ENCODE data around the gene PRKG1. TPM values are rescaled to one million over a fixed set of nuclear protein-coding genes. Genes with fewer than 3 reads are reported as not detected.
"Not testable (repeated sequence)": the region's sequence is repeated elsewhere in the genome, so short reads cannot be mapped to it uniquely, and the experiment has no call there.

Gene PRKG1
- polyA plus RNA-seq, 4 donors: 0.45 to 7.4 (median 1.3) TPM

DNA sequence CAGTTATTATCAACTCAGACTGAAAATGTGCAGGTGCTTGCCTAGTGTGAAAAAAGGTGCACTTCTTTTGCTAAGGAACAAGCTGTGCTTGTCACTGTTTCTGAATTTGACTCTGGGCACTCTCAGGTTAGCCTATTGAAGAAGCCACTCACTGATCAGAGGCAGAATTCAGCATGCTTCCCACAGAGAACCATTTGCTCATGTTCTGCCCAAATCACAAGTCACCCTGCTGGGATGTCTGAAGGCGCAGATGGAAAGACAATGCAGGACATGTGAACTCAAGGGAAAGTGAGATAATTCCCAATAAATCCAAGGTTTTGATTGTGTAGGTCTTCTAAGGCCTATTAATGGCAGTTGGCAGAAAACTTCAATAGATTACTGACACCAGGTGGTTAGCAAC lies 672.9 kb downstream of the PRKG1 start:
- H3K27me3 ChIP-seq (ENCODE audit: control insufficient read depth in 3 of 3, insufficient read depth in 3 of 3, low read length in 3 of 3): no peaks in the 10 kb centered on the region
- H3K9me3 ChIP-seq (ENCODE audit: control insufficient read depth in 2 of 2, insufficient read depth in 1 of 2, low read depth in 1 of 2, low read length in 1 of 2): no peaks in the 10 kb centered on the region
- no peak overlapping the region for H3K4me3 ChIP-seq (ENCODE audit: low read depth in 1 of 3, low read length in 3 of 3)
- H3K4me1 ChIP-seq (ENCODE audit: control insufficient read depth in 3 of 3, insufficient read depth in 2 of 3, low read depth in 1 of 3, low read length in 2 of 3): no peaks in the 10 kb centered on the region
- no peak overlapping the region for H3K27ac ChIP-seq (ENCODE audit: low read depth in 1 of 3, low read length in 2 of 3)
- H3K36me3 ChIP-seq (ENCODE audit: control insufficient read depth in 3 of 3, insufficient read depth in 2 of 3, low read depth in 1 of 3, low read length in 3 of 3): no peaks in the 10 kb centered on the region
- 98 to 100% (median 100%) methylated on average over 1 of the region's 1 CpG for WGBS, 3 donors
- no peak for DNase-seq
- no peak for FAIRE-seq

- Histone ChIP-seq H3K9me3 (ENCODE audit: control insufficient read depth in 2 of 2, insufficient read depth in 1 of 2, low read depth in 1 of 2, low read length in 1 of 2) (no peaks in the 10 kb centered on the region), H3K27me3 (ENCODE audit: control insufficient read depth in 3 of 3, insufficient read depth in 3 of 3, low read length in 3 of 3) (no peaks in the 10 kb centered on the region), H3K4me3 (ENCODE audit: low read depth in 1 of 3, low read length in 3 of 3) (no peak overlapping the region), H3K27ac (ENCODE audit: low read depth in 1 of 3, low read length in 2 of 3) (no peak overlapping the region), H3K36me3 (ENCODE audit: control insufficient read depth in 3 of 3, insufficient read depth in 2 of 3, low read depth in 1 of 3, low read length in 3 of 3) (no peaks in the 10 kb centered on the region), H3K4me1 (ENCODE audit: control insufficient read depth in 3 of 3, insufficient read depth in 2 of 3, low read depth in 1 of 3, low read length in 2 of 3) (no peaks in the 10 kb centered on the region)
- 80 to 86% (median 85%) methylated on average over 1 of the region's 1 CpG for WGBS, 3 donors
- FAIRE-seq (no peak), DNase-seq (no peak)
These were observed 674.7 kb downstream of the PRKG1 start for GRCh38 chr10:51748959-51749358.

- no peak for DNase-seq
- H3K27ac ChIP-seq (ENCODE audit: low read depth in 1 of 3, low read length in 2 of 3): no peak overlapping the region
- H3K4me1 ChIP-seq (ENCODE audit: control insufficient read depth in 3 of 3, insufficient read depth in 2 of 3, low read depth in 1 of 3, low read length in 2 of 3): no peaks in the 10 kb centered on the region
- 78 to 92% (median 88%) methylated on average over 3 of the region's 3 CpGs for WGBS, 3 donors
- H3K4me3 ChIP-seq (ENCODE audit: low read depth in 1 of 3, low read length in 3 of 3): no peak overlapping the region
- no peaks in the 10 kb centered on the region for H3K36me3 ChIP-seq (ENCODE audit: control insufficient read depth in 3 of 3, insufficient read depth in 2 of 3, low read depth in 1 of 3, low read length in 3 of 3)
- no peak for FAIRE-seq
- no peaks in the 10 kb centered on the region for H3K27me3 ChIP-seq (ENCODE audit: control insufficient read depth in 3 of 3, insufficient read depth in 3 of 3, low read length in 3 of 3)
- H3K9me3 ChIP-seq (ENCODE audit: control insufficient read depth in 2 of 2, insufficient read depth in 1 of 2, low read depth in 1 of 2, low read length in 1 of 2): no peaks in the 10 kb centered on the region
These were observed 684.1 kb downstream of the PRKG1 start for GRCh38 chr10:51758366-51758765.

- DNase-seq; H3K27ac ChIP-seq (ENCODE audit: low read depth in 1 of 3, low read length in 2 of 3); H3K4me3 ChIP-seq (ENCODE audit: low read depth in 1 of 3, low read length in 3 of 3); H3K9me3 ChIP-seq (ENCODE audit: control insufficient read depth in 2 of 2, insufficient read depth in 1 of 2, low read depth in 1 of 2, low read length in 1 of 2); H3K4me1 ChIP-seq (ENCODE audit: control insufficient read depth in 3 of 3, insufficient read depth in 2 of 3, low read depth in 1 of 3, low read length in 2 of 3); H3K36me3 ChIP-seq (ENCODE audit: control insufficient read depth in 3 of 3, insufficient read depth in 2 of 3, low read depth in 1 of 3, low read length in 3 of 3); H3K27me3 ChIP-seq (ENCODE audit: control insufficient read depth in 3 of 3, insufficient read depth in 3 of 3, low read length in 3 of 3); FAIRE-seq: not testable (repeated sequence)
- WGBS, 3 donors: 90 to 100% (median 93%) methylated on average over 1 of the region's 1 CpG
These were observed 684.6 kb downstream of the PRKG1 start for GRCh38 chr10:51758838-51759237.

DNA sequence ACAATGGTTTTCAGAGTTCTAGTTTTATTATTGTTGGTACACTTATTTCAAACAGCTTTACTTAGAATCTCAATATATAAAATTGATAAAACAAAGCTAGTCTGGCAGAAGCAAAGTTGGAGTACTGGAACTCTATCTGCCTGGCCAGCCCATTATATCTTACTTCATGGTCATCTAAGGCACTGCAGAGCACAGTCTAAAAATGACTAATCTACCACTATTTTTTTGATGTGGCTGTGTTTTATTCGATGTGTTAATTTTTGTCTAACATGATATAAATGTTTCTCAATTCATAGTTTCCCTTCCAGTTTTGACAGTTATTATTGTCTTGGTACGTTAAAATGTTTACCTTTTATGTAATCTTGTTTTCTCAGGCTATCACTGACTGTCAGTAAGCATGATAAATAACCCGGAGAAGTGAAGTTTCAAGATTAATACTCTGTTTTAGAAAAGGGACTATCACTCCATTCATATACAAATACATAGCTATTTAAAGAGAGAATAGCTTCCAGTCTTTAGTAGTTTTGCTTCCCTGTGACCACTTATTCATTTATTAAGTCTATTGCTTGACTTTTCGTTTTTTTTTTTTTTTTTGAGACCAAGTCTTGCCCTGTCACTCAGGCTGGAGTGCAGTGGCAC lies 685.7 kb downstream of the PRKG1 start:
- WGBS, 3 donors: 21 to 36% (median 24%) methylated on average over 4 of the region's 4 CpGs
- no peaks in the 10 kb centered on the region for H3K9me3 ChIP-seq (ENCODE audit: control insufficient read depth in 2 of 2, insufficient read depth in 1 of 2, low read depth in 1 of 2, low read length in 1 of 2)

GRCh38 chr10:51760864-51761640 lies 686.8 kb downstream of the PRKG1 start:
- Histone ChIP-seq H3K27me3 (ENCODE audit: control insufficient read depth in 3 of 3, insufficient read depth in 3 of 3, low read length in 3 of 3) (no peaks in the 10 kb centered on the region), H3K4me3 (ENCODE audit: low read depth in 1 of 3, low read length in 3 of 3) (no peak overlapping the region), H3K36me3 (ENCODE audit: control insufficient read depth in 3 of 3, insufficient read depth in 2 of 3, low read depth in 1 of 3, low read length in 3 of 3) (no peaks in the 10 kb centered on the region), H3K9me3 (ENCODE audit: control insufficient read depth in 2 of 2, insufficient read depth in 1 of 2, low read depth in 1 of 2, low read length in 1 of 2) (peaks cover 0 to 3% of the 10 kb centered on the region in 2 donors), H3K4me1 (ENCODE audit: control insufficient read depth in 3 of 3, insufficient read depth in 2 of 3, low read depth in 1 of 3, low read length in 2 of 3) (no peaks in the 10 kb centered on the region), H3K27ac (ENCODE audit: low read depth in 1 of 3, low read length in 2 of 3) (no peak overlapping the region)
- WGBS, 3 donors: 94 to 97% (median 97%) methylated on average over 4 of the region's 4 CpGs
- DNase-seq (no peak), FAIRE-seq (no peak)

More for the DNA sequence above, 685.7 kb downstream of the PRKG1 start:
- DNase-seq: no peak
- no peaks in the 10 kb centered on the region for H3K36me3 ChIP-seq (ENCODE audit: control insufficient read depth in 3 of 3, insufficient read depth in 2 of 3, low read depth in 1 of 3, low read length in 3 of 3)
- no peaks in the 10 kb centered on the region for H3K4me1 ChIP-seq (ENCODE audit: control insufficient read depth in 3 of 3, insufficient read depth in 2 of 3, low read depth in 1 of 3, low read length in 2 of 3)
- no peak for FAIRE-seq
- no peaks in the 10 kb centered on the region for H3K27me3 ChIP-seq (ENCODE audit: control insufficient read depth in 3 of 3, insufficient read depth in 3 of 3, low read length in 3 of 3)
- no peak overlapping the region for H3K27ac ChIP-seq (ENCODE audit: low read depth in 1 of 3, low read length in 2 of 3)
- H3K4me3 ChIP-seq (ENCODE audit: low read depth in 1 of 3, low read length in 3 of 3): no peak overlapping the region

DNA sequence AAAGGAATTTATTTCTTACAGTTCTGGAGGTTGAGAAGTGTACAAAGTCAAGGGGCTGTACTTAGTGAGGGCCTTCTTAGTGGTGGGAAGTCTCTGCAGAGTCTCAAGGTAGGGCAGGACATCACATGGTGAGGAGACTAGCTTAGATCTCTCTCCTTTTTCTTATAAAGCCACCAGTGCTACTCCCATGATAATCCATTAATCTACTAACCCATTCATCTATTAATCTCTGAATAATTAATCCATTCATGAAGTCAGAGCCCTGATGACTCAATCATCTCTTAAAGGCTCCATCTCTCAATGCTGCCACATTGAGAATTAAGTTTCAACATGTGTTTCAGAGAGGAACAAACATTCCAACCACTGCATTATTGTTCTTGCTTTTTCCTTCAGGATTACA lies 689.5 kb downstream of the PRKG1 start:
- Histone ChIP-seq H3K36me3 (ENCODE audit: control insufficient read depth in 3 of 3, insufficient read depth in 2 of 3, low read depth in 1 of 3, low read length in 3 of 3) (no peaks in the 10 kb centered on the region), H3K27ac (ENCODE audit: low read depth in 1 of 3, low read length in 2 of 3) (no peak overlapping the region), H3K4me1 (ENCODE audit: control insufficient read depth in 3 of 3, insufficient read depth in 2 of 3, low read depth in 1 of 3, low read length in 2 of 3) (no peaks in the 10 kb centered on the region), H3K27me3 (ENCODE audit: control insufficient read depth in 3 of 3, insufficient read depth in 3 of 3, low read length in 3 of 3) (no peaks in the 10 kb centered on the region), H3K4me3 (ENCODE audit: low read depth in 1 of 3, low read length in 3 of 3) (no peak overlapping the region), H3K9me3 (ENCODE audit: control insufficient read depth in 2 of 2, insufficient read depth in 1 of 2, low read depth in 1 of 2, low read length in 1 of 2) (peaks cover 0 to 10% of the 10 kb centered on the region in 2 donors)
- FAIRE-seq (no peak), DNase-seq (no peak)

- Histone ChIP-seq H3K27ac (ENCODE audit: low read depth in 1 of 3, low read length in 2 of 3) (no peak overlapping the region), H3K36me3 (ENCODE audit: control insufficient read depth in 3 of 3, insufficient read depth in 2 of 3, low read depth in 1 of 3, low read length in 3 of 3) (no peaks in the 10 kb centered on the region), H3K4me1 (ENCODE audit: control insufficient read depth in 3 of 3, insufficient read depth in 2 of 3, low read depth in 1 of 3, low read length in 2 of 3) (no peaks in the 10 kb centered on the region), H3K4me3 (ENCODE audit: low read depth in 1 of 3, low read length in 3 of 3) (no peak overlapping the region), H3K27me3 (ENCODE audit: control insufficient read depth in 3 of 3, insufficient read depth in 3 of 3, low read length in 3 of 3) (no peaks in the 10 kb centered on the region), H3K9me3 (ENCODE audit: control insufficient read depth in 2 of 2, insufficient read depth in 1 of 2, low read depth in 1 of 2, low read length in 1 of 2) (peaks cover 0 to 10% of the 10 kb centered on the region in 2 donors)
- no peak for FAIRE-seq
- WGBS, 3 donors: 73 to 92% (median 79%) methylated on average over 1 of the region's 1 CpG
- DNase-seq: peak in 1 of 2 donors; percentile 17
These were observed 691.1 kb downstream of the PRKG1 start for GRCh38 chr10:51765284-51765971.
